OCI-LY1 (cell line): ENCODE data around the gene GSDME.

Source experiments
- H2AFZ ChIP-seq: fragments of 200-600 bp; sonication (generic), shearing (Covaris generic); 2 replicates; pipeline ENCODE4 v1.6.0; 2014; ENCODE audit warnings: antibody characterized with exemption, mild to moderate bottlenecking, low read length
- H3F3A ChIP-seq: fragments of 200-600 bp; sonication (generic), shearing (Covaris generic); 2 replicates; pipeline ENCODE4 v1.6.0; 2014; ENCODE audit warnings: mild to moderate bottlenecking, antibody characterized with exemption, low read length, moderate library complexity; ENCODE audit not compliant: insufficient read depth
- H3K27ac ChIP-seq: fragments of 200-600 bp; sonication (generic); 2 replicates; pipeline ENCODE4 v1.5.1; 2014; ENCODE audit warnings: low read length, mixed run types, mild to moderate bottlenecking, low read depth; ENCODE audit not compliant: poor library complexity, severe bottlenecking
- H3K27me3 ChIP-seq: fragments of 200-600 bp; sonication (generic); 2 replicates; pipeline ENCODE4 v1.6.0; 2014; ENCODE audit warnings: antibody characterized with exemption, mild to moderate bottlenecking, low read length, moderate library complexity; ENCODE audit not compliant: insufficient read depth
- H3K36me3 ChIP-seq: fragments of 200-600 bp; sonication (generic); 2 replicates; pipeline ENCODE4 v1.6.1; 2014; ENCODE audit warnings: mild to moderate bottlenecking, antibody characterized with exemption, low read length, moderate library complexity, mixed read lengths; ENCODE audit not compliant: insufficient read depth
- H3K4me1 ChIP-seq: fragments of 200-600 bp; sonication (generic); 2 replicates; pipeline ENCODE4 v1.5.1; 2014; ENCODE audit warnings: mild to moderate bottlenecking, low read length, moderate library complexity; ENCODE audit not compliant: insufficient read depth, severe bottlenecking
- H3K4me2 ChIP-seq: fragments of 200-600 bp; sonication (generic), shearing (Covaris generic); 2 replicates; pipeline ENCODE4 v1.6.1; 2014; ENCODE audit warnings: low read length
- H3K4me3 ChIP-seq: fragments of 200-600 bp; sonication (generic); 2 replicates; pipeline ENCODE4 v1.5.1; 2014; ENCODE audit warnings: low read length, low read depth, mild to moderate bottlenecking, mixed read lengths; ENCODE audit not compliant: poor library complexity, severe bottlenecking
- H3K79me2 ChIP-seq: fragments of 200-600 bp; shearing (Covaris generic); 2 replicates; pipeline ENCODE4 v1.6.1; 2016; ENCODE audit warnings: mixed run types, low read length, mixed read lengths; ENCODE audit not compliant: insufficient read depth
- H3K9ac ChIP-seq: fragments of 200-600 bp; sonication (generic), shearing (Covaris generic); 2 replicates; pipeline ENCODE4 v1.6.1; 2014; ENCODE audit warnings: mild to moderate bottlenecking, low read length, mixed read lengths
- H3K9me2 ChIP-seq: fragments of 200-600 bp; sonication (generic), shearing (Covaris generic); 2 replicates; pipeline ENCODE4 v1.6.1; 2014; ENCODE audit warnings: low read depth, mild to moderate bottlenecking, low read length, mixed read lengths
- H3K9me3 ChIP-seq: fragments of 200-600 bp; shearing (Covaris generic); 2 replicates; pipeline ENCODE4 v1.6.1; 2014; ENCODE audit warnings: low read length, mixed read lengths
- H4K20me1 ChIP-seq: fragments of 200-600 bp; sonication (generic), shearing (Covaris generic); 2 replicates; pipeline ENCODE4 v1.6.0; 2016; ENCODE audit warnings: mild to moderate bottlenecking, low read length; ENCODE audit not compliant: insufficient read depth
- EZH2 ChIP-seq: fragments of 200-600 bp; sonication (generic), shearing (Covaris generic); IDR thresholded peaks from 2 replicates; pipeline ENCODE4 v1.8.0; 2017; ENCODE audit warnings: borderline replicate concordance, mixed run types, mild to moderate bottlenecking, antibody characterized with exemption, low read length, moderate library complexity, mixed read lengths
- TF ChIP-seq, protein P1 (sequence below): fragments of 200-600 bp; sonication (generic), shearing (Covaris generic); IDR thresholded peaks from 2 replicates; pipeline ENCODE4 v1.5.1; 2017; ENCODE audit warnings: mild to moderate bottlenecking, antibody characterized with exemption, low read length, moderate library complexity, mixed read lengths

GSDME gene

GRCh38 chr7:24721481-24722001 is 35.7 kb downstream of the GSDME start:
- H3K9me3 ChIP-seq = no peaks in the 10 kb centered on the region
- TF ChIP-seq, protein P1, sequence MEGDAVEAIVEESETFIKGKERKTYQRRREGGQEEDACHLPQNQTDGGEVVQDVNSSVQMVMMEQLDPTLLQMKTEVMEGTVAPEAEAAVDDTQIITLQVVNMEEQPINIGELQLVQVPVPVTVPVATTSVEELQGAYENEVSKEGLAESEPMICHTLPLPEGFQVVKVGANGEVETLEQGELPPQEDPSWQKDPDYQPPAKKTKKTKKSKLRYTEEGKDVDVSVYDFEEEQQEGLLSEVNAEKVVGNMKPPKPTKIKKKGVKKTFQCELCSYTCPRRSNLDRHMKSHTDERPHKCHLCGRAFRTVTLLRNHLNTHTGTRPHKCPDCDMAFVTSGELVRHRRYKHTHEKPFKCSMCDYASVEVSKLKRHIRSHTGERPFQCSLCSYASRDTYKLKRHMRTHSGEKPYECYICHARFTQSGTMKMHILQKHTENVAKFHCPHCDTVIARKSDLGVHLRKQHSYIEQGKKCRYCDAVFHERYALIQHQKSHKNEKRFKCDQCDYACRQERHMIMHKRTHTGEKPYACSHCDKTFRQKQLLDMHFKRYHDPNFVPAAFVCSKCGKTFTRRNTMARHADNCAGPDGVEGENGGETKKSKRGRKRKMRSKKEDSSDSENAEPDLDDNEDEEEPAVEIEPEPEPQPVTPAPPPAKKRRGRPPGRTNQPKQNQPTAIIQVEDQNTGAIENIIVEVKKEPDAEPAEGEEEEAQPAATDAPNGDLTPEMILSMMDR = peak; percentile 18; the same call in 1 of the 2 replicates
- TF ChIP-seq EZH2 = no peak
- H3K4me3 ChIP-seq = no peak overlapping the region
- H3K27ac ChIP-seq = no peak overlapping the region
- no peak overlapping the region for H3K9ac ChIP-seq
- H3K9me2 ChIP-seq = no peaks in the 10 kb centered on the region
- no peaks in the 10 kb centered on the region for H3K36me3 ChIP-seq
- peaks cover 17% of the 10 kb centered on the region; the same call in 1 of the 2 replicates for H3K27me3 ChIP-seq
- H3K4me2 ChIP-seq = peak overlapping the region; percentile 24; the same call in 1 of the 2 replicates
- peaks cover 34% of the 10 kb centered on the region for H3K4me1 ChIP-seq
- no peaks in the 10 kb centered on the region for H3F3A ChIP-seq
- H4K20me1 ChIP-seq = no peaks in the 10 kb centered on the region
- no peak overlapping the region for H2AFZ ChIP-seq
- H3K79me2 ChIP-seq = no peaks in the 10 kb centered on the region

GRCh38 chr7:24720283-24720682 is 37.0 kb downstream of the GSDME start:
- H4K20me1 ChIP-seq = no peaks in the 10 kb centered on the region
- H3K9me3 ChIP-seq = no peaks in the 10 kb centered on the region
- no peaks in the 10 kb centered on the region for H3K79me2 ChIP-seq
- H3K4me3 ChIP-seq = no peak overlapping the region
- TF ChIP-seq, protein P1 = no peak
- no peak for TF ChIP-seq EZH2
- H2AFZ ChIP-seq = no peak overlapping the region
- H3K9ac ChIP-seq = no peak overlapping the region
- peaks cover 15% of the 10 kb centered on the region; the same call in 1 of the 2 replicates for H3K27me3 ChIP-seq
- H3K27ac ChIP-seq = no peak overlapping the region
- no peak overlapping the region for H3K4me2 ChIP-seq
- no peaks in the 10 kb centered on the region for H3K9me2 ChIP-seq
- no peaks in the 10 kb centered on the region for H3K36me3 ChIP-seq
- no peaks in the 10 kb centered on the region for H3F3A ChIP-seq
- H3K4me1 ChIP-seq = peaks cover 34% of the 10 kb centered on the region

GRCh38 chr7:24718977-24719491 is 38.2 kb downstream of the GSDME start:
- H3K79me2 ChIP-seq = no peaks in the 10 kb centered on the region
- peaks cover 34% of the 10 kb centered on the region for H3K4me1 ChIP-seq
- peaks cover 15% of the 10 kb centered on the region; the same call in 1 of the 2 replicates for H3K27me3 ChIP-seq
- H3K9me3 ChIP-seq = no peaks in the 10 kb centered on the region
- no peaks in the 10 kb centered on the region for H3K9me2 ChIP-seq
- no peaks in the 10 kb centered on the region for H3F3A ChIP-seq
- TF ChIP-seq, protein P1 = no peak
- no peak for TF ChIP-seq EZH2
- no peaks in the 10 kb centered on the region for H4K20me1 ChIP-seq
- no peak overlapping the region for H3K4me3 ChIP-seq
- H3K4me2 ChIP-seq = peak overlapping the region; percentile 3; the same call in 1 of the 2 replicates
- H2AFZ ChIP-seq = no peak overlapping the region
- H3K36me3 ChIP-seq = no peaks in the 10 kb centered on the region
- H3K27ac ChIP-seq = peak overlapping the region; percentile 31
- H3K9ac ChIP-seq = no peak overlapping the region
